ENCODE measurements around the gene CRB2. TPM values are rescaled to one million over a fixed set of nuclear protein-coding genes. Genes with fewer than 3 reads are reported as not detected.
A peak's percentile ranks its signal among the peaks of the same experiment; 100 is the strongest.

CRB2 gene
- total and polyA plus RNA-seq, 11 donors = 0.05 to 10.1 (median 0.10) TPM; not detected in 8

GRCh38 chr9:123410281-123410910 lies 54.4 kb downstream of the CRB2 start:
- no peak overlapping the region for H3K27ac ChIP-seq
- no peak overlapping the region for H3K4me3 ChIP-seq
- H3K36me3 ChIP-seq = peaks cover 0 to 6% (median 0%) of the 10 kb centered on the region in 9 donors
- DNase-seq = peak in 1 of 5 donors; percentile 4
- H3K4me1 ChIP-seq = no peaks in the 10 kb centered on the region
- no peaks in the 10 kb centered on the region for H3K27me3 ChIP-seq
- no peak for ATAC-seq
- no peak for TF ChIP-seq CTCF (IDR thresholded peaks at IDR 0.05)
- no peak for TF ChIP-seq POLR2A (IDR thresholded peaks at IDR 0.05)
- no peaks in the 10 kb centered on the region for H3K9me3 ChIP-seq
- WGBS, 4 donors = 89 to 97% (median 93%) methylated on average over 12 of the region's 12 CpGs
- intact Hi-C loops (cut with DNase I) = no loop called here

GRCh38 chr9:123411191-123411590 lies 55.2 kb downstream of the CRB2 start:
- H3K9me3 ChIP-seq = no peaks in the 10 kb centered on the region
- H3K36me3 ChIP-seq = peaks cover 0 to 11% (median 0%) of the 10 kb centered on the region in 9 donors
- ATAC-seq (no peak), DNase-seq (peak in 1 of 5 donors; percentile 2)
- no peaks in the 10 kb centered on the region for H3K4me1 ChIP-seq
- H3K27ac ChIP-seq = no peak overlapping the region
- TF ChIP-seq POLR2A (IDR thresholded peaks at IDR 0.05) (no peak), CTCF (IDR thresholded peaks at IDR 0.05) (no peak)
- H3K27me3 ChIP-seq = no peaks in the 10 kb centered on the region
- WGBS, 4 donors = 97% methylated on average over 10 of the region's 10 CpGs
- intact Hi-C loops (cut with DNase I) = no loop called here
- H3K4me3 ChIP-seq = no peak overlapping the region

DNA sequence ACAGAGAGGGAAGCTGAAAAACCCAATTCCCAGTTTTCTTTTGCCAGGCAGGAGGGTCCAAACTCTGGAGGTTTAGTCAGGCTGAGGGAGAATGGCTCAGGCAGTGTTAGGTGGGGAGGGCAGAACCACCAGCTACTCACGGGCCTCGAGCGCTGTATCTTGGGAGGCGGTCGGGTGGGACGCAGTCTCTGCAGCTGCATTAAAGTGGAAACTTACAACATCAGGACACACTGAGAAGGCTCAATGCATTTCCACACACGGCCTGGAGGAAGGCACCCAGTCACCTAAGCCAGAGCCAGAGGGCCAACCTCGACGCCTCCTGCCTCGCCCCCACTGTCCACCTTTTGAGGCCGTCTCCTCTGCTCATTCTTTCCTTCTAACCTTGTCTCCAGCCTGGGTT lies 55.6 kb downstream of the CRB2 start:
- no peak for ATAC-seq
- no peak overlapping the region for H3K27ac ChIP-seq
- DNase-seq = no peak
- no peak overlapping the region for H3K4me3 ChIP-seq
- no peaks in the 10 kb centered on the region for H3K4me1 ChIP-seq
- H3K27me3 ChIP-seq = no peaks in the 10 kb centered on the region
- TF ChIP-seq CTCF (IDR thresholded peaks at IDR 0.05) = no peak
- TF ChIP-seq POLR2A (IDR thresholded peaks at IDR 0.05) = no peak
- no peaks in the 10 kb centered on the region for H3K9me3 ChIP-seq
- intact Hi-C loops (cut with DNase I) = no loop called here
- peaks cover 0 to 15% (median 0%) of the 10 kb centered on the region in 9 donors for H3K36me3 ChIP-seq
- 97 to 99% (median 98%) methylated on average over 11 of the region's 11 CpGs for WGBS, 4 donors

- Histone ChIP-seq H3K27ac (no peak overlapping the region), H3K4me1 (no peaks in the 10 kb centered on the region), H3K36me3 (peaks cover 0 to 22% (median 0%) of the 10 kb centered on the region in 9 donors), H3K27me3 (no peaks in the 10 kb centered on the region), H3K4me3 (no peak overlapping the region), H3K9me3 (no peaks in the 10 kb centered on the region)
- WGBS, 4 donors = 86 to 93% (median 89%) methylated on average over 18 of the region's 18 CpGs
- no peak for TF ChIP-seq CTCF (IDR thresholded peaks at IDR 0.05)
- TF ChIP-seq POLR2A (IDR thresholded peaks at IDR 0.05) = no peak
- intact Hi-C loops (cut with DNase I) = no loop called here
- ATAC-seq (no peak), DNase-seq (no peak)
Observed at GRCh38 chr9:123412171-123412820, 56.3 kb downstream of the CRB2 start.

All from heart left ventricle (tissue), 16 donors.